Measurements from ENCODE around the gene SLC44A4.
"Not testable (repeated sequence)": the region's sequence is repeated elsewhere in the genome, so short reads cannot be mapped to it uniquely, and the experiment has no call there.

SLC44A4 gene

GRCh38 chr6:31879901-31880300 lies 1.1 kb upstream of the SLC44A4 start:
- DNase-seq (ENCODE audit: low read depth in 2 of 2), result no peak

GRCh38 chr6:31879143-31879542 lies 346 bp upstream of the SLC44A4 start:
- no peak for DNase-seq (ENCODE audit: low read depth in 2 of 2)

- DNase-seq (ENCODE audit: low read depth in 2 of 2), result no peak
Measured at GRCh38 chr6:31878222-31878621, 575 bp downstream of the SLC44A4 start.

- no peak for DNase-seq (ENCODE audit: low read depth in 2 of 2)
Measured at GRCh38 chr6:31877651-31878161, 1.1 kb downstream of the SLC44A4 start.

GRCh38 chr6:31877125-31877650 lies 1.6 kb downstream of the SLC44A4 start:
- no peak for DNase-seq (ENCODE audit: low read depth in 2 of 2)

- no peak for DNase-seq (ENCODE audit: low read depth in 2 of 2)
Measured at GRCh38 chr6:31876357-31876756, 2.4 kb downstream of the SLC44A4 start.

- no peak for DNase-seq (ENCODE audit: low read depth in 2 of 2)
Measured at GRCh38 chr6:31875877-31876276, 2.9 kb downstream of the SLC44A4 start.

GRCh38 chr6:31874836-31875572 lies 3.8 kb downstream of the SLC44A4 start:
- DNase-seq (ENCODE audit: low read depth in 2 of 2), result no peak

- no peak for DNase-seq (ENCODE audit: low read depth in 2 of 2)
Measured at GRCh38 chr6:31874084-31874670, 4.6 kb downstream of the SLC44A4 start.

GRCh38 chr6:31871046-31871659 lies 7.6 kb downstream of the SLC44A4 start:
- no peak for DNase-seq (ENCODE audit: low read depth in 2 of 2)

- no peak for DNase-seq (ENCODE audit: low read depth in 2 of 2)
Measured at GRCh38 chr6:31870385-31870921, 8.3 kb downstream of the SLC44A4 start.

GRCh38 chr6:31869343-31869742 lies 9.5 kb downstream of the SLC44A4 start:
- no peak for DNase-seq (ENCODE audit: low read depth in 2 of 2)

GRCh38 chr6:31868658-31868971 lies 10.2 kb downstream of the SLC44A4 start:
- not testable (repeated sequence) for DNase-seq (ENCODE audit: low read depth in 2 of 2)

- no peak for DNase-seq (ENCODE audit: low read depth in 2 of 2)
Measured at GRCh38 chr6:31865205-31866118, 13.3 kb downstream of the SLC44A4 start.

- no peak for DNase-seq (ENCODE audit: low read depth in 2 of 2)
Measured at GRCh38 chr6:31864818-31865204, 14.0 kb downstream of the SLC44A4 start.

GRCh38 chr6:31864123-31864562 lies 14.7 kb downstream of the SLC44A4 start:
- DNase-seq (ENCODE audit: low read depth in 2 of 2), result not testable (repeated sequence)

GRCh38 chr6:31862344-31863235 lies 16.2 kb downstream of the SLC44A4 start, which contains the start of gene NEU1:
NEU1 (minus strand) TSS chr6:31862821; CDS start chr6:31862776, 45 bp downstream.
- peak; percentile 97 to 98 for DNase-seq (ENCODE audit: low read depth in 2 of 2)

GRCh38 chr6:31861919-31862343 lies 16.9 kb downstream of the SLC44A4 start:
- no peak for DNase-seq (ENCODE audit: low read depth in 2 of 2)

GRCh38 chr6:31861150-31861549 lies 17.6 kb downstream of the SLC44A4 start:
- no peak for DNase-seq (ENCODE audit: low read depth in 2 of 2)

GRCh38 chr6:31860349-31860748 lies 18.4 kb downstream of the SLC44A4 start:
- no peak for DNase-seq (ENCODE audit: low read depth in 2 of 2)
